Stimulated activated CD8-positive, alpha-beta memory T cell treated with anti-CD3 and anti-CD28 coated beads, Interleukin-2, amount 100 ng/mL, for 1 hour (primary cell): ENCODE data around the gene EIPR1.
"Not testable (repeated sequence)": the region's sequence is repeated elsewhere in the genome, so short reads cannot be mapped to it uniquely, and the experiment has no call there.

ENCODE experiments used
- DNase-seq, 2 donors: peaks; one replicate each; pipeline ENCODE4 v3.0.0-alpha.2; 2020; ENCODE audit warnings: low read depth in 2 of 2

EIPR1 gene

GRCh38 chr2:3212061-3212362, 165.6 kb downstream of the EIPR1 start:
- DNase-seq, result no peak

DNA sequence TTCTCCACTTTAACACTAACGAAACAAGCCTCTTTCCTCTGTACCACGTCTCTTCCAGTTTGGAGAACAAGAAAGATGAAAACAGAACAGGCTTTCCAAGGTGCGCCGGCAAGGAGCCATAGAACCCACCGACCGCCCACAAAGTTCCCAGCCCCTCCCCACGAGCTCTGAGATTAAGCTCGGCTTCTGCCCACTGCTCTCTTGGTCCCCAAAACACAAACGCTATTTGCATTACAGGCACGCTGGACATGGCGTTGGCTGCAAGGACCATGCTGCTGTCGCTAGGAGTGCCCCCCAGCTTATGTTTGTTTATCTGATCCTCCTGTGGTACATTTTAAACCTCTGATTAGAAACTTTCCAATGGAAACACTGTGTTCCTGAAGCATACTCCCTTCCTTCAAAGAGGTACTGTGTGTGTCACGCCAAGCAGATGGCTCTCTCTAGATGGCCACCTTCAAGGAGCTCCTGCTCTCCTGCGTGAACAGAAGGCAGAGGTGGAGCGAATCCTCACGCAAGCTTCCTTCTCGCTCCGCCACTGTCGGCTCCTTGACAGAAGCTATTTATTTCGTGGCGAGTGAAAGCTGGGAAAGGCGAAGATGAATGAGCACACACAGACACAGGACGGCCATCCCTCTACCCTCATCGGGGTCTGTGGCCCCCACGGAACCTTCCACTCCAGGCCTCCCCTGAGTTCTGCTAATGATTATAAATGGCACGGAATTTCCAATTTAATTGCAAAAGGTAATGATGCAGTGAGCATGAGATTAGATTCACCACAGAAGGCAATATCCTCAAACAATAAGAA, 166.2 kb downstream of the EIPR1 start:
- DNase-seq, result no peak

DNA sequence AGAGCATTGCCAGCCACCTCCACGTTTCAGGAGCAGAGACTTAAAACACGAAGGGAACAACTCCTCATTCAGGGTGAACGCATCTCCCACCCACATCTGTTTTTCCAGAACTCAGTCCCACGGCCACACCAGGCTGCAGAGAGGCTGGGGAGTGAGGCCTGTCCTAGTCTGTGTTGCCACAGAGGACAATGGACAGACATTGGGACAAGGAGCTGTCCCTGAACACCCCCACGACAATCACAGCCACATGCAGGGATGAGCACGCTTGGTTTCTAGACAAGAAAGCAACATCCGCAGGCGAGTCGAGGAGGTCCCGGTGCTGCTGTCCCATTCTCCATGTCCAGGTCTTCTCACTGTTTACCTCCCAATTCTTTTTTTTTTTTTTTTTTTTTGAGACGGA, 167.4 kb downstream of the EIPR1 start:
- no peak for DNase-seq

- DNase-seq, result no peak
Observed at GRCh38 chr2:3209258-3209657, 168.4 kb downstream of the EIPR1 start.

DNA sequence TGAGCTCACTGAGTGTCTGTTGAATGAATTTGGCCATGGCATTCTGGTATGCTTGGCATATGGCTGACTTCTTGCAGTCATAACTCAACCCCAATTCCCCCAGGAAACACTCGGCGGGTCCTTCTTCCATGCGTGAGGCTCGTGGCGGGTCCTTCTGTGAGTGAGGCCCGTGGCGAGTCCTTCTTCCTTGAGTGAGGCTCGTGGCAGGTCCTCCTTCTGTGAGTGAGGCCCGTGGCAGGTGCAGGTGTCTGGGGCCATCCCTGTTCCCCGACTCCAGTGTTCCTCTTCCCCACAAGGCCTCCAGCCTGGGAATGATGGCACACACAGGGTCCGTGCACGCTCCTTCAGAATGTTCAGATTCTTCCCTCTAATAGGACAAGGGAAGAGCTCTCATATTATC, 169.0 kb downstream of the EIPR1 start:
- no peak for DNase-seq

GRCh38 chr2:3208179-3208578, 169.4 kb downstream of the EIPR1 start:
- no peak for DNase-seq

DNA sequence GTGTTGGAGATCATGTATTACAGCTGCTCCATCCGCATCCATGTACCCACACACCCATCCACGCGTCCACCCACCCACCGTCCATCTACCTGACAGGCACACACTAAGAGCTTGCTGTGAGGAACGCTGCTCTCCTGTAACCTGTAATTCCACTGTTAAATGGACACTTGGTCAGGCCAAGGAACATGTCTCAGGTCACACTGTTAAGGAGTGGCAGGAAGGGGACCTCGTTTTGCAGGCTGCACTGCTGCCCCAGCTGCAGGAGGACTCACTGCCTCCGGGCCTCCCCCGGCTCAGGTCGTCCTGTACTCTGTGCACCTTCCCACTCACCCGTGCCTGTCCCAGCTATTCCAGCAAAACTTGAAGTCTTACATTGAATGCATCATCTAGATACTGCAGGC, 170.5 kb downstream of the EIPR1 start:
- no peak for DNase-seq

GRCh38 chr2:3205845-3206244, 171.8 kb downstream of the EIPR1 start:
- no peak for DNase-seq

GRCh38 chr2:3204031-3204821, 173.4 kb downstream of the EIPR1 start:
- no peak for DNase-seq

DNA sequence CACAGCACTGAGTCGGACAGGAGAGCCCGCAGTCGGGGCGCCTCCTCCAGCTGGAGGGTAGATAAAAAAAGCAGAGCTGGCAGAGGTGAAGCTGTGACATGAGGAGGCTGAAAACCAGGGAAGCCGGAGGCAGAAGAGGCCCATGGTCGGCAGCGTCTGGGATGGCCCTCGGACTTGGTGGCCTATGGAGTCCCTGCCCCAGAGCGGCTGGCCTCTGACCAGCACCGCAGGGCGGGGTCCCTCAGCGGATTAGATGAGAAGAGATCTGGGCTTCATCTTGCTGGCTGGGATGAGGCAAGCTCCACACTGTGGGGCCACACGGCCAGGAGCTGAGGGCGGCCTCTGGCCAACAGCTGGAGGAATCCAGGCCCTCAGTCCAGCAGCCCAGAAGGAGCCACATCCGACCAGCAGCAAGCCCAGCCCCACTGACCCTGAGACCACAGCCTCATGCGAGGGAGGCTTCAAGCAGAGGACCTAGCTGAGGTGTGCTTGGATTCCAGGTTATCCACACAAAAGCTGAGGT, 174.1 kb downstream of the EIPR1 start:
- no peak for DNase-seq

DNA sequence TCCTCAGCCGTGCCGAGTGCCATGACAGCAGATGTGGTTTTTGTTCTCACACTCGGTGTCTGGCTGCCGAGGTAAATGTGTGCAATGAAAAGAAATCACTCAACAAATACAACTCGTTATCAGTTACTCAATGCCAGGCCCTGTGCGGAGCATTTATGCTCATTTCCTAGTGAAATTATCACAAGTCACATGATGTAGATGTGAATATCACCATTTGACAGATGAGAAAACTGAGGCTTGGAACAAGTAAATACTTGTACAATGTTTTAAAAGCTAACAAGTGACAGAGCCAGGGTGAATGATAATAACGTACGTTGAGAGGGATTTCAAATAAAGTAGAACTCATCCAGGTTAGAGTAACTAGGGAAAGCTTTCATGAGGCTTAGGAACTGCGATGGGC, 174.7 kb downstream of the EIPR1 start:
- DNase-seq, result no peak

- no peak for DNase-seq
Observed at GRCh38 chr2:3201281-3201680, 176.3 kb downstream of the EIPR1 start.

DNA sequence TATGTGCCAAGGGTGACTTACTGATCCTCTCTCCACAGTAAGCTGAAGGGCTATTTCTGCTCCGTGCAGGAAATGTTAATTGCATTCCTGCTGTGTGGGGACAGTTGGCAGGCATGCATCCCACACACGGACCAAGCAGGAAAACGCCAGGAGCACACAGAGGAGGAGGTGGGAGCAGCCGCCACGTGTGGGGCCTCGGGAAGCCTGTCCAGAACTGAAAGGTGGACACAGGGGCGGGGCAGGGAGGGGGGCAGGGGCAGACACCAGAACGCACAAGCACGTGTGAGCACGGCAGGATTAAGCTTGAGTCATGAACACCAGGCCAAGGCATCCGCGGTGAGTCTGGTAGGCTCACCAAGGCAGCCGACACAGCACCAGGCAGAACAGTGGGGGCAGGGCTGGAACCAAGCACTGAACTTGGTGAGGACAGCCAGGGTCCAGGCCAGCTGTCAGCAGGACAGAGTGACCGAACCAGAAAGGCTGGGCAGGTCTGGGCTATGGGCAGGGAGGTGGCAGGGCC, 177.1 kb downstream of the EIPR1 start:
- no peak for DNase-seq

DNA sequence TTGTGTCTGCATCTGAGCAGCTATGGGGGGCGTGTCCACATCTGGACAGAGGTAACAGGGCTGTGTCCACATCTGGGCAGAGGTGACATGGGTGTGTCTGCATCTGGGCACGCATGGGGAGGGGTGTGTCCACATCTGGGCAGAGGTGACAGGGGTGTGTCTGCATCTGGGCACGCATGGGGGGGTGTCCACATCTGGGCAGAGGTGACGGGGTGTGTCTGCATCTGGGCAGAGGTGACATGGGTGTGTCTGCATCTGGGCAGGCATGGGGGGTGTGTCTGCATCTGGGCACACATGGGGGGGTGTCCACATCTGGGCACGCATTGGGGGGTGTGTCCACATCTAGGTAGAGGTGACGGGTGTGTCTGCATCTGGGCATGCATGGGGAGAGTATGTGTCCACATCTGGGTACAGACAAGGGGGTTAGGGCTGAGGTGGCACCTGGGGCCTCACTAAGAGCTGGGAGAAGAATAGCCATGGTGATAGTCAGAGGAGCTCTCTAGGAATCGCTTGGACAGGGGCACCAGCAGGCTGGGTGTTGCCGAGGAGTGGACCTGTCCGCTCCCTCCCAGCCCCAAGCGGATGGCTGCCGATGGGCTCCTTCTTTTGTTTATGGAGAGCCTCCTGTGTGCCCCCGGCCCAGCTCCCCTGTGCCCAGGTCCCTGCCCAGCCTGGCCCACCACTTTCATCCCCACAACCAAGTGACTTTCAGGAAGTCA, 177.8 kb downstream of the EIPR1 start:
- DNase-seq, result no peak

DNA sequence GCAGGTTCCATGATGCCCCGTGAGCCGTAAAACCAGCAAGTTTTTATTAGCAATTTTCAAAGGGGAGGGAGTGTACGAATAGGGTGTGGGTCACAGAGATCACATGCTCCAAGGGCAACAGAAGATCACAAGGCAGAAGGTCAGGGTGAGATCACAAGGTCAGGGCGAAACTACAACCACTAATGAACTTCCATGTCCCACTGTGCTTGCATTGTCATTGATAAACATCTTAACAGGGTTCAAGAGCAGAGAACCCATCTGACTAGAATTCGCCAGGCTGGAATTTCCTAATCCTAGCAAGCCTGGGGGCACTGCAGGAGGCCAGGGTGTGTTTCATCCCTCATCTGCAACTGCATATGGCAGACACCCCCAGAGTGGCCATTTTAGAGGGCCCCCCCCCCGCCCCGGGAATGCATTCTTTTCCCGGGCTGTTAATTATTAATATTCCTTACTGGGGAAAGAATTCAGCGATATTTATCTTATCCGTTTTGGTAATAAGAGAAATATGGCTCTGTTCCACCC, 178.9 kb downstream of the EIPR1 start:
- not testable (repeated sequence) for DNase-seq

- DNase-seq, result no peak
Observed at GRCh38 chr2:3198119-3198518, 179.5 kb downstream of the EIPR1 start.

DNA sequence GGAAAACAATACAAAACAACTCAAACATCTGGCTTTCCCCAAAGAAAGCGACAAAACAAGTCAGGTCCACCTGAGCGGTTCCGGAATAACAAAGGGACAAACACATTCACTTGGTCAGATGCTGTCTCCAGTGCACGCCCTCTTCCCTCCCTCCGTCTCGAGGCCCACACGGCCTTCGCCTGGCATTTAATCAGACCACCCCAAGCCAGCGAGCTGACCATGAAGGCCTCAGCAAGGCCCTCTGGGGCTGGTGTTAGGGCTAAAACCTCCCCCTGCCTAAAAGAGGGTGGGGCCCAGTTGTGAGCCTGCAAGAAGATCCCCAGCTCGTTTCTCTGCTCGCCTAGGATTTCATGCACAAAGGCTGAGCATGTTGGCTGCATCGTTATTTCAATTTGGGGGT, 180.3 kb downstream of the EIPR1 start:
- no peak for DNase-seq

DNA sequence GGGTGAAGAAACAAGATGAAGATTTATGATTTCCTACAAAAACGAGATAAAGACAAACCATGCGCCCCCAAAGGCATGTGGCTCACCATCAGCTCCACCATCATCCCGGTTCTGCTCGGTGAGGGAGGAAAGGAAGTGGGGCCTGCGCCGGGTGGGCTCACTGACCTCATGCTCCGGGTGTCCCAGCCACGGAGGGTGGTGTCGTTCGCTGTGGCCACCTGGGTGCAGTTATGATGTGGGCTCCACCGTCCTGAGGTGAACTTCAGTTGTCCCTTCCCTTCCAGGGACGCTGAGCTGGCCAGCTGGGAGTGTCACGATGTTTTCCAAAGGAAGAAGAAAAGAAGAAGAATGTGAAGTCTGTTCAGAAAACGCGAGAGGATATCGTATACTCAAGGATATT, 180.9 kb downstream of the EIPR1 start:
- DNase-seq, result no peak

DNA sequence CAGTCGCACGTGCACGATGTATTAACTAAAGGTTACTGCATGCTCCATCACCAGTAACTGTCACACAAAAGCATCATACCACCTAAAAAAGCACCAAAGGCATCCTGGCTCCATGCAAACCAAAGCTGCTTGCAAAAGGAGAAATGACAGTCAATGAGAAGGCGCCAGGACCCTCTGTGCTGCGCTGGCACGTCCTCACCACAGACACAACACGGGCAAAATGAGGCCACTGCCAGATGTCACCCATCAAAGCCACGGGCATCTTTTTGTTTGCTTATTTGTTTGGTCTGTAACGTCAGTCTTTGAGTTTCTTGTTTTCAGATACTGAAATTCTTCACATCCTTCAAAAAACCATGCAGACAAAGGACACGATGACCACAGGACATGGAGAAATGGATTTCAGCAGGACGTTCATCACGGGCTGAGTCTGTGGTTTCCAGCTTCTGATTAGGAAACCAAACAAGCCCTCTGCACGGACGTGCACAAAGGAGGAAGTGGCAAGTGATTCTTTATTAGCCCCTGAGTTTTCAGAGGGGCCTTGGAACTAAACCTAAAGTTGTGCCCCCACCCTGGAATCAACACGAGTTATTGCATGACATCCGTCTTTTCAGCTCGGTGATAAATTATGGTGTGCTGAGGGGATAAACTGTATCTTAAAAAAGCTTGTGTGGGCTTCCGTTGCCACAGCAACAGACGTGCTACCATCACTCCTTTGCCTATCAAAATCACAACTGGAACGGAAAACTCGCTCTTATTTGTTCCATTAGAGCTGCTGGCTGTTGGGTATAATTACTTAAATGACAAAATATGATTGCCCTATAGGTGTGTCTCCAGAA, 181.8 kb downstream of the EIPR1 start:
- DNase-seq, result no peak

- no peak for DNase-seq
Observed at GRCh38 chr2:3194828-3195227, 182.8 kb downstream of the EIPR1 start.
